SJCRH30 (cell line): ENCODE results near the gene PPM1H. TPM values are rescaled to one million over a fixed set of nuclear protein-coding genes. Genes with fewer than 3 reads are reported as not detected.

Experiments
- DNase-seq, 2 experiments: peaks; one replicate each; pipeline ENCODE4 v3.0.0-alpha.2; 2015 to 2020
- H3K27ac ChIP-seq: fragments of 250-450 bp; sonication (Bioruptor Pico); 2 replicates; pipeline ENCODE4 v1.5.1; 2020; ENCODE audit warnings: mild to moderate bottlenecking, moderate library complexity
- H3K27me3 ChIP-seq: fragments of 250-450 bp; sonication (Bioruptor Pico); 2 replicates; pipeline ENCODE4 v1.5.1; 2020; ENCODE audit warnings: mild to moderate bottlenecking, moderate library complexity
- H3K36me3 ChIP-seq: fragments of 250-450 bp; sonication (Bioruptor Pico); 2 replicates; pipeline ENCODE4 v1.5.1; 2020; ENCODE audit warnings: mild to moderate bottlenecking, moderate library complexity
- H3K4me1 ChIP-seq: fragments of 250-450 bp; sonication (Bioruptor Pico); 2 replicates; pipeline ENCODE4 v1.5.1; 2020; ENCODE audit warnings: mild to moderate bottlenecking, moderate library complexity
- H3K4me3 ChIP-seq: fragments of 250-450 bp; sonication (Bioruptor Pico); 2 replicates; pipeline ENCODE4 v1.5.1; 2020; ENCODE audit warnings: mild to moderate bottlenecking, moderate library complexity
- H3K9me3 ChIP-seq: fragments of 250-450 bp; sonication (Bioruptor Pico); replicated peaks from 2 replicates; pipeline ENCODE4 v1.5.1; 2020; ENCODE audit warnings: mild to moderate bottlenecking, moderate library complexity
- total RNA-seq: library from RNA; depleted of rRNA; stranded (reverse); fragments of >200 nt; shearing (Covaris generic); gene quantifications from 2 replicates; pipeline ENCODE4 v1.2.3, GENCODE V29; 2014

The PPM1H gene
- total RNA-seq, 1 experiment from 2014 or later: 4.1 TPM

DNA sequence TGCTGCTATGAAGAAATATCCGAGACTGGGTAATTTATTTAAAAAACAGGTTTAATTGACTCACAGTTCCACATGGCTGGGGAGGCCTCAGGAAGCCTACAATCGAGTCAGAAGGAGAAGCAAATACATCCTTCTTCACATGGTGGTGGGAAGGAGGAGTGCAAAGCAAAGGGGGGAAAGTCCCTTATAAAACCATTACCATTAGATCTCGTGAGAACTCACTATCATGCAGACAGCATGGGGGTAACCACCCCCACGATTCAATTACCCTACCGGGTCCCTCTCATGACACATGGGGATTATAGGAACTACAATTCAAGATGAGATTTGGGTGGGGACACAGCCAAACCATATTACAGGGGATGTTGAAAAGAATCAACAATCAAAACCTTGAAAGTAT lies 74.9 kb downstream of the PPM1H start:
- DNase-seq: no peak
- Histone ChIP-seq H3K9me3 (no peaks in the 10 kb centered on the region), H3K27me3 (no peaks in the 10 kb centered on the region), H3K4me1 (peaks cover 7% of the 10 kb centered on the region), H3K4me3 (no peak overlapping the region), H3K36me3 (no peaks in the 10 kb centered on the region), H3K27ac (no peak overlapping the region)

DNA sequence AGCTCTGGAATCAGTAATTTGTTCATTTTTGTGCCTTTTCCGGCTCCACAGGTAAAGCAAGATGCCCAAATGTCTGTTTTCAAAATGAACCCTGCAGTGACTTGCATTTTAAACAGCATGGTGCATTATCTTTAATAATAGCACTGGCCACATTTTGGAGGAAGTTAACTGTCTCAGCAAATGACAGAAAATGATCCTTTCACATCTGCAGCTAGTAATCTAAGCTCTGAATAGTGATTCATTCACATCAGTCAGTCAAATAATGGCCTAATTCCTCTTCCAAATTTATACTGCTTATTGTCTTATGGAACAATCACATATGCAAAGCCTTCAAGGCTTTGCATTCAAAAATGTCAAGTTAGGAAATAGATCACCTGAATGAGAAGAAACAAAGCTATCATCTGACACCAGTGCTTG lies 75.6 kb downstream of the PPM1H start:
- Histone ChIP-seq H3K27me3 (no peaks in the 10 kb centered on the region), H3K4me1 (peaks cover 7% of the 10 kb centered on the region), H3K4me3 (no peak overlapping the region), H3K9me3 (no peaks in the 10 kb centered on the region), H3K36me3 (no peaks in the 10 kb centered on the region), H3K27ac (no peak overlapping the region)
- no peak for DNase-seq

GRCh38 chr12:62856454-62856853 lies 78.5 kb downstream of the PPM1H start:
- no peak for DNase-seq
- no peak overlapping the region for H3K4me3 ChIP-seq
- no peaks in the 10 kb centered on the region for H3K36me3 ChIP-seq
- H3K4me1 ChIP-seq: no peaks in the 10 kb centered on the region; the same call in none of the 2 replicates
- no peak overlapping the region for H3K27ac ChIP-seq
- no peaks in the 10 kb centered on the region for H3K9me3 ChIP-seq
- H3K27me3 ChIP-seq: no peaks in the 10 kb centered on the region

- no peak overlapping the region for H3K27ac ChIP-seq
- no peak overlapping the region for H3K4me3 ChIP-seq
- H3K36me3 ChIP-seq: no peaks in the 10 kb centered on the region
- H3K27me3 ChIP-seq: no peaks in the 10 kb centered on the region
- no peaks in the 10 kb centered on the region; the same call in 1 of the 2 replicates for H3K4me1 ChIP-seq
- no peaks in the 10 kb centered on the region for H3K9me3 ChIP-seq
- DNase-seq: no peak
Observed at GRCh38 chr12:62854024-62854423, 80.9 kb downstream of the PPM1H start.

DNA sequence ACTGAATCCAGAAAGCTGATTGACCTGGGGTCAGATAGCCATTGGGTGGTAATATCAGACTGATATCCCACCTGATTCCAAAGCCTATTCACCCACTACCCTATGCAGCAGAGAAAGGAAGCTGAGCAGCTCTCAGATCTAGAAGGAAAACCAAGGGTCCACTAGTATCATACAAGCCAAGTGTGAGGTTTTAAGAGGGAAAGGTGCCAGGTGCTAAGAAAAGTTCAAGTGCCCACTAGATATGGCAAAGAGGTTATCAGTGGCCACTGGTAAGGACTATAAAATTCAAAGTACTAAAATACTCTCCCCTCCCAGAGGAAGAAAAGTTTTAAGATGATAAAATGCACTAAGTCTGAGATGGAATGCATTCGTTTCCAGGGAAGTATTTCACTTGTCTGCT lies 85.6 kb downstream of the PPM1H start:
- Histone ChIP-seq H3K9me3 (no peaks in the 10 kb centered on the region), H3K4me3 (no peak overlapping the region), H3K27ac (no peak overlapping the region), H3K4me1 (peaks cover 3% of the 10 kb centered on the region; the same call in 1 of the 2 replicates), H3K27me3 (no peaks in the 10 kb centered on the region), H3K36me3 (no peaks in the 10 kb centered on the region)
- no peak for DNase-seq

GRCh38 chr12:62848418-62848817 lies 86.5 kb downstream of the PPM1H start:
- Histone ChIP-seq H3K9me3 (no peaks in the 10 kb centered on the region), H3K27ac (no peak overlapping the region), H3K36me3 (no peaks in the 10 kb centered on the region), H3K27me3 (no peaks in the 10 kb centered on the region), H3K4me1 (0 out of 2 replicates have a peak, but pooled peaks cover 3% of the 10 kb centered on the region), H3K4me3 (no peak overlapping the region)
- DNase-seq: peak; percentile 13 to 22

DNA sequence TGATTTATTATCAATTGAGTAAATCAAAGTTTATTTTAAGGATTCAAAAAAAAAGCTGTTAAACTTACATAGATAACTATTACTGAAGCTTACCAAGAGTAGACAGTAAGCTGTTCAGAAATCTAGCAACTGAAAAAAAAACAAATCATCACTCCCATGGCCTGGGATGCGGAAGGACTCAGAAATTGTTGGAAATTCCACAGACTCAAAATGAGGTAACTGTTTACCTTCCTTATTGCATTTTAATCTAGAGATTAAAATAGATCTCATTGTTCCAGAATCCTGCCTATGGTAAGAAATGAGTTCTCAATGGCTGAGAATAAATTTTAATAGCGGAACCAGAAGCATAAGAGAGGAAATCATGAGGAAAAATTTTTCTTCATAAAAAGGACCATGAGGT lies 87.2 kb downstream of the PPM1H start:
- H3K36me3 ChIP-seq: no peaks in the 10 kb centered on the region
- no peak for DNase-seq
- H3K4me3 ChIP-seq: no peak overlapping the region
- H3K9me3 ChIP-seq: no peaks in the 10 kb centered on the region
- no peak overlapping the region for H3K27ac ChIP-seq
- H3K27me3 ChIP-seq: no peaks in the 10 kb centered on the region
- 0 out of 2 replicates have a peak, but pooled peaks cover 3% of the 10 kb centered on the region for H3K4me1 ChIP-seq

GRCh38 chr12:62846491-62846890 lies 88.5 kb downstream of the PPM1H start:
- Histone ChIP-seq H3K9me3 (no peaks in the 10 kb centered on the region), H3K4me3 (no peak overlapping the region), H3K27me3 (no peaks in the 10 kb centered on the region), H3K4me1 (0 out of 2 replicates have a peak, but pooled peaks cover 3% of the 10 kb centered on the region), H3K27ac (no peak overlapping the region), H3K36me3 (no peaks in the 10 kb centered on the region)
- no peak for DNase-seq

- Histone ChIP-seq H3K27me3 (no peaks in the 10 kb centered on the region), H3K4me3 (no peak overlapping the region), H3K4me1 (0 out of 2 replicates have a peak, but pooled peaks cover 3% of the 10 kb centered on the region), H3K27ac (no peak overlapping the region), H3K9me3 (no peaks in the 10 kb centered on the region), H3K36me3 (no peaks in the 10 kb centered on the region)
- DNase-seq: no peak
Observed at GRCh38 chr12:62844915-62845314, 90.0 kb downstream of the PPM1H start.

GRCh38 chr12:62843716-62844115 lies 91.2 kb downstream of the PPM1H start:
- Histone ChIP-seq H3K27me3 (no peaks in the 10 kb centered on the region), H3K27ac (no peak overlapping the region), H3K4me1 (0 out of 2 replicates have a peak, but pooled peaks cover 3% of the 10 kb centered on the region), H3K9me3 (no peaks in the 10 kb centered on the region), H3K4me3 (no peak overlapping the region), H3K36me3 (no peaks in the 10 kb centered on the region)
- no peak for DNase-seq

GRCh38 chr12:62841846-62842245 lies 93.1 kb downstream of the PPM1H start:
- no peaks in the 10 kb centered on the region for H3K4me1 ChIP-seq
- no peaks in the 10 kb centered on the region for H3K9me3 ChIP-seq
- H3K4me3 ChIP-seq: no peak overlapping the region
- no peak for DNase-seq
- H3K27ac ChIP-seq: no peak overlapping the region
- no peaks in the 10 kb centered on the region for H3K36me3 ChIP-seq
- no peaks in the 10 kb centered on the region for H3K27me3 ChIP-seq

DNA sequence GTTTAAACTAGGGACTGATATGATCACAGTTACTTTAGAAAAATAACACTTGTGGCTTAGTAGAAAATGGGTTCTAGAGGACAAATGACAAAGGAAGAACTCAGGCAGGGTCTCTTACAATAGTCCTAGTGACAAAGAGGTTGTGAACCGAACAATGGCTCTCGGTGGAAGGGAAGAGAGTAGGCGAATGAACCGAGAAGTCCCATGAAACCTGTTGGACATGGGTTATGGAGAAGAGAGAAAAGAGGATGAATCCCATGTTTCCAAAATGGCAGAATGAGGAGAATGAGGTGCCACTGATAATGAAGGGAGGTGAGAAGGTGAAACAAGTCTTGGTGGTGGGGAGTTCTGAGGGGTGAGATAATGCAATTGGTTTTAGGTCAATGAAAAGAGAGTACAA lies 94.1 kb downstream of the PPM1H start:
- Histone ChIP-seq H3K27ac (no peak overlapping the region), H3K9me3 (no peaks in the 10 kb centered on the region), H3K4me3 (no peak overlapping the region), H3K36me3 (no peaks in the 10 kb centered on the region), H3K27me3 (no peaks in the 10 kb centered on the region), H3K4me1 (no peaks in the 10 kb centered on the region)
- no peak for DNase-seq

GRCh38 chr12:62839869-62840660 lies 94.9 kb downstream of the PPM1H start:
- DNase-seq: no peak
- H3K36me3 ChIP-seq: no peaks in the 10 kb centered on the region

GRCh38 chr12:62834971-62835547 lies 99.9 kb downstream of the PPM1H start:
- H3K4me1 ChIP-seq: no peaks in the 10 kb centered on the region
- DNase-seq: no peak
- no peaks in the 10 kb centered on the region for H3K9me3 ChIP-seq
- H3K27ac ChIP-seq: no peak overlapping the region
- no peak overlapping the region for H3K4me3 ChIP-seq
- no peaks in the 10 kb centered on the region for H3K27me3 ChIP-seq
- no peaks in the 10 kb centered on the region for H3K36me3 ChIP-seq

More at GRCh38 chr12:62839869-62840660, 94.9 kb downstream of the PPM1H start:
- Histone ChIP-seq H3K4me1 (no peaks in the 10 kb centered on the region), H3K27ac (no peak overlapping the region), H3K4me3 (no peak overlapping the region), H3K9me3 (no peaks in the 10 kb centered on the region), H3K27me3 (no peaks in the 10 kb centered on the region)

- no peak overlapping the region for H3K27ac ChIP-seq
- DNase-seq: peak in 1 of 2 experiments; percentile 18
- H3K4me1 ChIP-seq: no peaks in the 10 kb centered on the region
- H3K36me3 ChIP-seq: no peaks in the 10 kb centered on the region
- H3K27me3 ChIP-seq: no peaks in the 10 kb centered on the region
- no peak overlapping the region for H3K4me3 ChIP-seq
- H3K9me3 ChIP-seq: no peaks in the 10 kb centered on the region
Observed at GRCh38 chr12:62834406-62834805, 100.5 kb downstream of the PPM1H start.
